GM12878 (cell line): ENCODE measurements around the gene SPTBN1. TPM values are rescaled to one million over a fixed set of nuclear protein-coding genes. Genes with fewer than 3 reads are reported as not detected.

Experiments used
- ATAC-seq: fragments of 200-7000 bp; cut with Tn5 transposase; 3 replicates; pipeline ENCODE4 v1.9.1; 2020; ENCODE audit warnings: mild to moderate bottlenecking, moderate library complexity
- BruUV-seq: library from RNA; stranded (reverse); fragments of 400-500 nt; replicated peaks from 2 replicates; lab custom pipeline; 2021; lab: Mats Ljungman, UMichigan
- CTCF ChIA-PET: fragments of 300-600 bp; sonication (Branson Sonifier 250); formaldehyde crosslinking; extraction: SDS; loops from one replicate; lab custom pipeline; 2021; ENCODE audit warnings: inconsistent platforms; lab: Yijun Ruan, JAX
- POLR2A ChIA-PET: fragments of 350-600 bp; formaldehyde crosslinking; extraction: SDS; loops from one replicate; lab custom pipeline; 2021; ENCODE audit warnings: inconsistent platforms; lab: Charles Lee
- RAD21 ChIA-PET: fragments of 300-600 bp; sonication (Branson Sonifier 250); formaldehyde crosslinking; loops from one replicate; lab custom pipeline; 2023; ENCODE audit warnings: antibody characterized with exemption; ENCODE audit not compliant: unreplicated experiment; lab: Charles Lee
- SMC1A ChIA-PET: fragments of 300-600 bp; sonication (Branson Sonifier 250); formaldehyde crosslinking; loops from one replicate; lab custom pipeline; 2023; ENCODE audit not compliant: unreplicated experiment, uncharacterized antibody; lab: Charles Lee
- DNase-seq: peaks from one replicate; pipeline ENCODE4 v3.0.0-alpha.2; 2011; ENCODE audit warnings: low read depth, low spot score
- FAIRE-seq: peaks from 3 replicates; lab custom pipeline; 2011; peaks lifted over from hg19 to GRCh38; lab: Jason Lieb, UNC
- H2AFZ ChIP-seq: 2 replicates; pipeline ENCODE4 v1.6.0; 2011; ENCODE audit warnings: low read depth, low read length, control low read depth; ENCODE audit not compliant: control insufficient read depth
- H3K27ac ChIP-seq: 2 replicates; pipeline ENCODE4 v1.5.1; 2011; ENCODE audit warnings: control low read depth; ENCODE audit not compliant: control insufficient read depth, insufficient read depth
- H3K27me3 ChIP-seq, 2 experiments: replicated peaks in 1 of 2; 2 replicates each; pipeline versions ENCODE4 v1.6.0 to v1.6.1; 2011; ENCODE audit warnings: low read length in 1 of 2; ENCODE audit not compliant: control insufficient read depth in 2 of 2, insufficient read depth in 2 of 2
- H3K36me3 ChIP-seq, 2 experiments: 2 replicates each; pipeline ENCODE4 v1.5.1; 2011; ENCODE audit warnings: low read length in 1 of 2; ENCODE audit not compliant: control insufficient read depth in 2 of 2, insufficient read depth in 2 of 2
- H3K4me1 ChIP-seq: 2 replicates; pipeline ENCODE4 v1.6.1; 2011; ENCODE audit warnings: mild to moderate bottlenecking, low read length, moderate library complexity, mixed read lengths; ENCODE audit not compliant: control insufficient read depth, insufficient read depth
- H3K4me2 ChIP-seq: 2 replicates; pipeline ENCODE4 v1.6.0; 2011; ENCODE audit warnings: control low read depth; ENCODE audit not compliant: control insufficient read depth, insufficient read depth
- H3K4me3 ChIP-seq: fragments of 200-600 bp; sonication (generic); 2 replicates; pipeline ENCODE4 v1.5.1; 2016
- H3K79me2 ChIP-seq: 2 replicates; pipeline ENCODE4 v1.6.0; 2011; ENCODE audit warnings: low read length; ENCODE audit not compliant: control insufficient read depth, insufficient read depth
- H3K9ac ChIP-seq: 2 replicates; pipeline ENCODE4 v1.8.0; 2011; ENCODE audit warnings: low read length, control low read depth, mixed read lengths; ENCODE audit not compliant: control insufficient read depth, insufficient read depth
- H3K9me3 ChIP-seq: replicated peaks from 3 replicates; pipeline ENCODE4 v1.5.1; 2011; ENCODE audit warnings: mild to moderate bottlenecking, low read length; ENCODE audit not compliant: control insufficient read depth, insufficient read depth
- H4K20me1 ChIP-seq: 2 replicates; pipeline ENCODE4 v1.6.0; 2011; ENCODE audit not compliant: control insufficient read depth, insufficient read depth
- BMI1 ChIP-seq: fragments of 450-650 bp; IDR thresholded peaks from 2 replicates; pipeline ENCODE4 v1.6.1; 2016; ENCODE audit warnings: mild to moderate bottlenecking, moderate library complexity, borderline replicate concordance
- CEBPB ChIP-seq, 2 experiments: fragments of 150-350 bp in 1 of 2; IDR thresholded peaks; 2 replicates each; pipeline ENCODE4 v1.6.1; 2012 to 2014; ENCODE audit warnings: low read depth in 2 of 2, low read length in 2 of 2, borderline replicate concordance in 1 of 2, inconsistent platforms in 1 of 2
- E2F4 ChIP-seq: IDR thresholded peaks from 2 replicates; pipeline ENCODE4 v1.6.1; 2012; ENCODE audit warnings: low read depth, low read length, improper control_type of control experiment
- HDAC2 ChIP-seq: fragments of 200-600 bp; sonication (generic); IDR thresholded peaks from 2 replicates; pipeline ENCODE4 v1.6.1; 2017
- RELA ChIP-seq: fragments of 450-650 bp; IDR thresholded peaks from 2 replicates; pipeline ENCODE4 v1.8.0; 2014; ENCODE audit warnings: borderline replicate concordance; ENCODE audit not compliant: partially characterized antibody
- WGBS: methylation state at CpG from one replicate; pipeline ENCODE4 v1.1.6; 2016; ENCODE audit warnings: low lambda C conversion rate; ENCODE audit not compliant: insufficient replicate concordance, insufficient coverage; ENCODE audit errors: missing lambda C conversion rate; 5-methylcytosine and 5-hydroxymethylcytosine counted together
- in situ Hi-C: fragments of 300-500 bp; cut with MboI; formaldehyde crosslinking; loops from 9 replicates; pipeline ENCODE4 v1.14.3; 2018; ENCODE audit warnings: mixed read lengths
- intact Hi-C: fragments of 100-400 bp; cut with micrococcal nuclease; formaldehyde crosslinking; loops from one replicate; pipeline ENCODE4 v1.14.2; 2022; ENCODE audit not compliant: unreplicated experiment
- polyA plus RNA-seq, 11 experiments: library from polyadenylated mRNA; depleted of rRNA in 4 of 11; unstranded in 6 of 11; stranded (reverse) in 5 of 11; fragments of >200 nt; fragmentation: Nextera tagmentation in 4 of 11; fragmentation: Illumina TruSeq in 1 of 11; extraction: Ambion mirVana in 4 of 11; extraction: Trizol in 1 of 11; gene quantifications; 1 replicate in 1 of 11; 2 replicates in 10 of 11; pipeline versions ENCODE4 v1.2.1 to v1.2.3, GENCODE V29; 2011 to 2016; ENCODE audit warnings: inconsistent platforms in 2 of 11, missing spikeins in 2 of 11, low read depth in 1 of 11
- total RNA-seq, 4 experiments: library from RNA; depleted of rRNA in 3 of 4; stranded (reverse); fragments of >200 nt in 3 of 4; fragmentation: Illumina TruSeq in 1 of 4; extraction: Trizol in 1 of 4; gene quantifications; 2 replicates each; pipeline versions ENCODE4 v1.2.1 to v1.2.3, GENCODE V29; 2013 to 2021

The SPTBN1 gene
- total and polyA plus RNA-seq, 10 of the 15 experiments (the other 5 are each of a cell fraction or from before 2014, with no cell fraction given) = 20.6 to 154 (median 76.7) TPM

- H3K79me2 ChIP-seq = peaks cover 97% of the 10 kb centered on the region
Measured at GRCh38 chr2:54595161-54595803, 139.2 kb downstream of the SPTBN1 start.

More at GRCh38 chr2:54595161-54595803, 139.2 kb downstream of the SPTBN1 start:
- TF ChIP-seq E2F4 = no peak
- TF ChIP-seq RELA = no peak
- no peak for TF ChIP-seq CEBPB (IDR thresholded peaks at IDR 0.05; ENCODE audit: borderline replicate concordance in 1 of 2, low read depth in 2 of 2, low read length in 2 of 2)
- no peak for TF ChIP-seq HDAC2
- no peak for TF ChIP-seq BMI1
- Histone ChIP-seq H4K20me1 (peaks cover 3% of the 10 kb centered on the region; the same call in 1 of the 2 replicates), H3K27me3 (no peaks in the 10 kb centered on the region), H3K27ac (no peak overlapping the region), H2AFZ (no peak overlapping the region), H3K9me3 (no peaks in the 10 kb centered on the region), H3K4me3 (no peak overlapping the region), H3K9ac (no peak overlapping the region), H3K36me3 (peaks cover 24 to 25% of the 10 kb centered on the region in 2 experiments), H3K4me1 (peaks cover 62% of the 10 kb centered on the region), H3K4me2 (no peak overlapping the region)
- CTCF ChIA-PET = interaction anchor here (1.0 to 5.2 kb wide), 4 partner anchors 9 to 71 kb away, joined by 3 to 27 read pairs (median 4); no protein-coding TSS in a partner anchor
- ATAC-seq (no peak), DNase-seq (no peak), FAIRE-seq (no peak)
- WGBS = over 99% methylated on average over 13 of the region's 13 CpGs
- POLR2A ChIA-PET = interaction anchor here (0.6 to 1.6 kb wide), 5 partner anchors 9 to 502 kb away, joined by 3 to 7 read pairs (median 3); no protein-coding TSS in a partner anchor
- in situ Hi-C loops (no loop called here), intact Hi-C loops (no loop called here)
- no TSS peak for BruUV-seq
- RAD21 ChIA-PET = interaction anchor here (0.7 to 4.1 kb wide), 6 partner anchors 14 to 357 kb away, joined by 3 to 14 read pairs (median 4); no protein-coding TSS in a partner anchor
- SMC1A ChIA-PET = interaction anchor here (0.6 to 8.4 kb wide), 15 partner anchors 9 to 110 kb away, joined by 3 to 54 read pairs (median 4); no protein-coding TSS in a partner anchor
